Lower leg skin (tissue), 3 donors: ENCODE data around the gene ABCC10.

Source experiments
- POLR2A ChIP-seq, 2 donors: fragments of 450-650 bp; IDR thresholded peaks; one replicate each; pipeline ENCODE4 v1.6.1; 2016 to 2017; ENCODE audit warnings: antibody characterized with exemption in 2 of 2, mild to moderate bottlenecking in 1 of 2, moderate library complexity in 1 of 2
- TF ChIP-seq, protein P1 (sequence below), 3 donors: fragments of 450-650 bp; IDR thresholded peaks; one replicate each; pipeline ENCODE4 v1.5.1; 2016; ENCODE audit warnings: antibody characterized with exemption in 3 of 3, mild to moderate bottlenecking in 3 of 3, moderate library complexity in 2 of 3

DNA sequence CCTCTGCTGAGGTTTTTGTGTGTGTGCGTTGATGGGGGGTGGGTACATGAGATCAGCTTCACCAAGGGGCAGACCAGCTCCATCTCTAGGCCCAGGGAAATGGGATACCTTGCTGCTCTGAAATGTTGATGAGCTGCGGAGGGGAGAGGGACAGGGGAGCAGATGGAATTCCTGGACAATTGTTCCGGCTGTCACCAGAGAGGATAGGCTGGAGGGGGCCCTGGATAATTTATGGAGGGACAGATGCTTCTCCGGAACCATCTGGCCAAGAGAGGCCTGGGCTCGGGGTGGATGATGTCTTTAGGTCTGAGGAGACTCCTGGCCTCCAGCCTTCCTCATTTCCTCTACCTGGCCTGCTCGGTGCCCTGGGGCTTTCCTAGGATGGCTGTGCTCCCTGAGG is 48.2 kb downstream of the ABCC10 start:
- TF ChIP-seq, protein P1, sequence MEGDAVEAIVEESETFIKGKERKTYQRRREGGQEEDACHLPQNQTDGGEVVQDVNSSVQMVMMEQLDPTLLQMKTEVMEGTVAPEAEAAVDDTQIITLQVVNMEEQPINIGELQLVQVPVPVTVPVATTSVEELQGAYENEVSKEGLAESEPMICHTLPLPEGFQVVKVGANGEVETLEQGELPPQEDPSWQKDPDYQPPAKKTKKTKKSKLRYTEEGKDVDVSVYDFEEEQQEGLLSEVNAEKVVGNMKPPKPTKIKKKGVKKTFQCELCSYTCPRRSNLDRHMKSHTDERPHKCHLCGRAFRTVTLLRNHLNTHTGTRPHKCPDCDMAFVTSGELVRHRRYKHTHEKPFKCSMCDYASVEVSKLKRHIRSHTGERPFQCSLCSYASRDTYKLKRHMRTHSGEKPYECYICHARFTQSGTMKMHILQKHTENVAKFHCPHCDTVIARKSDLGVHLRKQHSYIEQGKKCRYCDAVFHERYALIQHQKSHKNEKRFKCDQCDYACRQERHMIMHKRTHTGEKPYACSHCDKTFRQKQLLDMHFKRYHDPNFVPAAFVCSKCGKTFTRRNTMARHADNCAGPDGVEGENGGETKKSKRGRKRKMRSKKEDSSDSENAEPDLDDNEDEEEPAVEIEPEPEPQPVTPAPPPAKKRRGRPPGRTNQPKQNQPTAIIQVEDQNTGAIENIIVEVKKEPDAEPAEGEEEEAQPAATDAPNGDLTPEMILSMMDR (IDR thresholded peaks at IDR 0.05): no peak
- TF ChIP-seq POLR2A (IDR thresholded peaks at IDR 0.05): no peak
